HG02840 (cell line): Measurements from ENCODE around the gene DEDD2.
"Not testable (repeated sequence)": the region's sequence is repeated elsewhere in the genome, so short reads cannot be mapped to it uniquely, and the experiment has no call there.

Experiments
- ATAC-seq: cut with Tn5 transposase; IDR thresholded peaks from one replicate; pipeline ENCODE4 v1.9.1; 2021; ENCODE audit warnings: mild to moderate bottlenecking, moderate library complexity, moderate number of reproducible peaks; ENCODE audit not compliant: unreplicated experiment, low FRiP score

The DEDD2 gene, protein sequence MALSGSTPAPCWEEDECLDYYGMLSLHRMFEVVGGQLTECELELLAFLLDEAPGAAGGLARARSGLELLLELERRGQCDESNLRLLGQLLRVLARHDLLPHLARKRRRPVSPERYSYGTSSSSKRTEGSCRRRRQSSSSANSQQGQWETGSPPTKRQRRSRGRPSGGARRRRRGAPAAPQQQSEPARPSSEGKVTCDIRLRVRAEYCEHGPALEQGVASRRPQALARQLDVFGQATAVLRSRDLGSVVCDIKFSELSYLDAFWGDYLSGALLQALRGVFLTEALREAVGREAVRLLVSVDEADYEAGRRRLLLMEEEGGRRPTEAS

GRCh38 chr19:42217520-42218437, at the start of gene DEDD2:
Gene DEDD2, minus strand, starts transcription at chr19:42217677. Its CDS starts 670 bp downstream, at chr19:42217007.
- peak; percentile 77 for ATAC-seq

DNA sequence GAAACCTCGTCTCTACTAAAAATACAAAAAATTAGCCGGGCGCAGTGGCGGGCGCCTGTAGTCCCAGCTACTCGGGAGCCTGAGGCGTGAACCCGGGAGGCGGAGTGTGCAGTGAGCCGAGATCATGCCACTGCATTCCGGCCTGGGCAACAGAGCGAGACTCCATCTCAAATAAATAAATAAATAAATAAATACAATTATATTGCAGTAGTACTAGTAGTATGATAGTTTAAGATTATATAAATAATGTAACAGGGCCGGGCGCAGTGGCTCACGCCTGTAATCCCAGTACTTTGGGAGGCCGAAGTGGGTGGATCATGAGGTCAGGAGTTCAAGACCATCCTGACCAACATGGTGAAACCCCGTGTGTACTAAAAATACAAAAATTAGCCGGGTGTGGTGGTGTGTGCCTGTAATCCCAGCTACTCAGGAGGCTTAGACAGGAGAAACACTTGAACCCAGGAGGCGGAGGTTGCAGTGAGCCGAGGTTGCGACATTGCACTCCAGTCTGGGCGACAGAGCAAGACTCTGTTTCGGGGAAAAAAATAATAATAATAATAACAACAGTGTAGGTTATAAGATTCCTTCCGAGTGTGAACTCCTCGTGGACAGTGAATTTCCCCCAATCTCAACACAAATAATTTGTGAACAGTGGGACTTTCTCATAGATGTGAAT, 49.6 kb upstream of the DEDD2 start:
- ATAC-seq = not testable (repeated sequence)

DNA sequence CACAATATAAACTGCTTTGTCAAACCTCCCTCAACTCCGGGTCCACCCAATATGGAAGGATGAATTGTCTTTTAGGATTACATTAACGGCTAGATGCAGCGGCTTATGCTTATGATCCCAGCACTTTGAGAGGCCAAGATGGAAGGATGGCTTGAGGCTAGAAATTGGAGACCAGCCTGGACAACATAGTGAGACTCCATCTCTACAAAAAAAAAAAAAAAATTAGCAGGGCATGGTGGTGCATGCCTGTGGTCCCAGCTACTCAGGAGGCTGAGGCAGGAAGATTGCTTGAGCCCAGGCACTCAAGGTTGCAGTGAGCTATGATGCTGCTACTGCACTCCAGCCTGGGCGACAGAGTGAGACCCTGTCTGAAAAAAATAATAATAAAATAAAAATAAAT, 48.6 kb upstream of the DEDD2 start:
- ATAC-seq = not testable (repeated sequence)

- no peak for ATAC-seq
Observed at GRCh38 chr19:42261763-42262162, 44.3 kb upstream of the DEDD2 start.

DNA sequence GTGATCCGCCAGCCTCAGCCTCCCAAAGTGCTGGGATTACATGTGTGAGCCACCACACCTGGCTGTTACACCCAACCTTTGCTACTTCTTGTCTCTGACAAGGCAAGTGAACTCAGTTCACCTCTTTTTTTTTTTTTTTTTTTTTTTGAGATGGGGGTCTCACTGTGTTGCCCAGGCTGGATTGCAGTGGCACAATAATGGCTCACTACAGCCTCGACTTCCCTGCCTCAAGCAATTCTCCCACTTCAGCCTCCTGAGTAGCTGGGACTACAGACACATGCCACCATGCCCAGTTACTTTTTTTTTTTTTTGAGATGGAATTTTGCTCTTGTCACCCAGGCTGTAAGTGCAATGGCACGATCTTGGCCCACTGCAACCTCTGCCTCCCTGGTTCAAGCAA, 40.4 kb upstream of the DEDD2 start:
- not testable (repeated sequence) for ATAC-seq

GRCh38 chr19:42255766-42256745, 38.6 kb upstream of the DEDD2 start:
- ATAC-seq = no peak

- ATAC-seq = peak; percentile 55
Observed at GRCh38 chr19:42254850-42255765, 37.6 kb upstream of the DEDD2 start, which contains the start of gene ERF. Gene ERF, minus strand, starts transcription at chr19:42255128. Its CDS starts 129 bp downstream, at chr19:42254999.

DNA sequence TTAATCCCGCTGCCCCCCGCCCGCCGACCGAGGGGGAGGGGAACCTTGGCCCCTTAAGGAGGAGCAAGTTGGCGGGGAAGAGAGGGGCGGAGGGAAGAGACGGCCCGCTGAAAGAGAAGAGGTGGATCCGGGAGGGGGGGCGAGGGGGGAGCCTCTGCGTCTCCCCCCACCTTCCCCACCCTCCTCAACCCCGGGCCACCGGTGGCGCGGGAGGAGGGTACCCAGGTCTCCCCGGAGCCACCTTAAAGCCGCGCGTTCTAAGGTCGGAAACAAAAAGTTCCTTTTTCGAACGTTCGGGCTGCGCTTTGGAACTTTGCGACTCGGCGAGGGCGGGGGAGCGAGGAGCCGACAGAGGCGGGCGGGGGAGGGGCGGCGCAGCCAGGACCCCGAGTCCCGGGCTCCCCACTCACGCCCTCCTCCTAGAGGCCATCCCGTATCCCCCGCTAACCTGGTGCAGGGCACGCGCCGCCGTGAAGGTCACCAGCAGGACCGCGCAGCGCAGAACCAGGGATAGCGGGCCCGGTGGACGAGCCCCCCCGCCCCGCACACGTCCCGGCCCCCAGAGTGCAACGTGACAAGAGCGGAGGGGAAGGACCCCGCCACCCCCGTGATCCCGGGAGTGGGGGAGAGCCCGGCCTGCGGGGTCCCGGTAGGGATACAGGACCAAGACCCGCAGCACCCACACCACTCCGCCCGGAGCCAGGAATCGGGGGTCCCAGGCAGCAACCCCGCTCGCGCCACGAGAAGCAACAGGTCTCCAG, 36.8 kb upstream of the DEDD2 start:
- peak; percentile 32 for ATAC-seq

- ATAC-seq = peak; percentile 13
Observed at GRCh38 chr19:42253245-42254088, 36.0 kb upstream of the DEDD2 start.

DNA sequence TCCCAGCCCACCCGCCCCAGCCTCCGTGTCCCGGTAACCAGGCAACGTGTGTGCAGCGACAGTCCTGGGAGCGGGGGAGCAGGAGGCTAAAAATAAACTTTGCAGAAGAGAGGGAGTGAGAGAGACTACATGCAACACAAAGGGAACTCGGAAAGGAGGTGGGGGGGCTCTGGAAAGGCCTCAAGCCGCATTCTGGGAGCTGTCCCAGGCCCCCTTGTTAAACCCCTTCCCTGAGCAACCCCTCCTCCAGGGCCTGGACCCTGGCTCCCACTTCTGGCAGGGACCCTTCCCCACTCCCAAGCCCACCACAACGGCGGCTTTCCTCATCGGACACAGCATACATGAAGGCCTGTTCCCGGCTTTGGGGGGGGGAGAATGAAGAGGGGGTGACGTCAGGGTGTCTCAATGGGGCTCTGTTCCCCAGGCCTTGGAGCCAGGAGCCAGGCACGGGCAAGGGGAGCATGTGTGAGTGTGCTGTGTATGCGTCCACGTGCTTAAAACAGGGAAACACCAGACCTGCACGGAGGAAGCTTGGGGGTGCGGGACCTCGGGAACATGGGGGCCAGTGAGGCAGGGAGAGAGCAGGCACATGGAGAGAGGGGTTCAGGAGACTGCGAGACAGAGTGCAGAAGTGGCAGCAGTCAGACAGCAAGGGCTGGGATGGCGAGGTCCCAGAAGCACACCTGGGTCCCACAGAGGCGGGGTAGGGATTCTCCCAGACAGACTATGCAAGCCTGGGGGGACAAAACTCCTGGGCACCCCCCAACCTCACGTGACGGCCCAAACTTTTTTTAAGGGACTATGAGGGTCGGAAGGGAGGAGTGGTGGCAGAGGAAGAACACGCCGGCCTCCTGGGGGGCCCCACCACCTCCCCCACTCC, 35.1 kb upstream of the DEDD2 start:
- ATAC-seq = no peak

DNA sequence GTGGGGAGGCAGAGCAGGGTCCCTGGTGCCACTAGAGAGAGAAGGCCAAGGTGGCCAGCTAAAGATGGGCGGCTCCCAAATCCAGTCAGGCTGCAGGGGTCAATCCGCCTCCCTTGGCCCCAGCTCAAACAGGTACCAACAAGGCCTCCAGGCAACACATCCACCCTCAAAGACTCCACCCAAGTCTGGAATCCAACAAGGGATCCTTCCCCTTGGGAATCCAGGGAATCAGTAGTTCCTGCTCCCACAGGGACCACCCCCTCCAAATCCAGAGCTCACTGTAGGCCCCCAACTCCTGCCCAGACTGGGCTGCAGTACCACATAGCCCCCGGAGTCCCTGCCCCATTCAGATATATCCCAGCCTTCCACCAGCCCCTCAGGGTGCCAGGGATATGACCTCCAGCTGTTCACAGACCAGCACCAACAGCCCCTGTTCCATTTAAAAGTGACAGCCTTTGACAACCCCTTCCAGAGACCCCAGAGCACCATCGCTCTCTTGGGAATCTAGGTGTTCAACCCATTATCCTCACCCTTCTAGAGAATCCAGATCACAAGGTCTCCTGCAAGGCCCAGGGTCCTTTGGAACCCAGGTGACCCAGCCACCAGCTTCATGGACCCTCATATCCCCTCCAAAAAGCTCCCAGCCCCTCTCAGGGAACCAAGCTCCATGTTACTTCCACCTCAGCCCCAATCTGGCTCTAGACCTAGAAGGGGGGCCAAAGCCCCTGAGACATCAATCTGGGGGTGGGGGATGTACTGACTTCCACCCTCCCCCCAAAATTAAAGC, 34.3 kb upstream of the DEDD2 start:
- ATAC-seq = no peak

DNA sequence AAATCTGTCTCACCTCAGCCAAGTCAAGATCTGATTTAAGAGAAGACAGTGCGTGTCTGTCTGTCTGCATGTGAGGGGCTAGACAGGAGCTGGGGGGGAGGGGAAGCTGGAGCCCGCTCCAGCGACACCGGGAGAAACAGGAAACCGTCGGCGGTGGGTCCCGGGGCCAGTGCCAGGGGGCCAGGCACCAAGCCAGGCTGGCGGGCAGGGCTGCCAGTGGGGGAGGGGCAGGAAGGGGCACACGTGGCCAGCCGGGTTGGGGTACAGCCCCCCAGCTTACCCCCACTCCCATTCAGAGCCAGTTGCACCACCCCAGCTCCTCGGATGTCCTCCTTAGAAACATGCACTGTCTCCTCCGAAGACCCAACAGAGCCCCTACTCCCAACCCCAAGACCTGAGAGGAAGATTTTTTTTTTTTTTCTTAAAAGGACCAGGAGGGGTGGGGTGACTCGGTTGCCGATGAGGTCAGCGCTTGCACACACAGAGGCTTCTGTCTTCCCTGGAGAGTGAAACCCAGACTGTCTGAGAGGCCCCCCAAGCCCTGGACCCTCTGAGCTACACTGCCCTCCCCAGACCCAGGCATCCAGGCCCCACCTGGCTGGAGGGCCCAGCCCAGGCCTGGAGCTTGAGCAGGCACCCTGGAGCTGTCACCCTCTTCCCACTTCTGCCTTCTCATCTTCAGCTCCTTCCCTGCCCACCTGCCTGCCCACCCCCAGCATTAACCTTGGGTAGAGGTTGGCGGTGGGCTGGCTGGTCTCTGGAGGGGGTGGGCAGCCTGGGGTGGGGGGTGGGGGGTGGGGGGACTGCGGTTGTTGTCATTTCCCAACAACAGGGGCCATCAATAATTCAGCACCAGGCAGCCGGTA, 33.4 kb upstream of the DEDD2 start:
- no peak for ATAC-seq

DNA sequence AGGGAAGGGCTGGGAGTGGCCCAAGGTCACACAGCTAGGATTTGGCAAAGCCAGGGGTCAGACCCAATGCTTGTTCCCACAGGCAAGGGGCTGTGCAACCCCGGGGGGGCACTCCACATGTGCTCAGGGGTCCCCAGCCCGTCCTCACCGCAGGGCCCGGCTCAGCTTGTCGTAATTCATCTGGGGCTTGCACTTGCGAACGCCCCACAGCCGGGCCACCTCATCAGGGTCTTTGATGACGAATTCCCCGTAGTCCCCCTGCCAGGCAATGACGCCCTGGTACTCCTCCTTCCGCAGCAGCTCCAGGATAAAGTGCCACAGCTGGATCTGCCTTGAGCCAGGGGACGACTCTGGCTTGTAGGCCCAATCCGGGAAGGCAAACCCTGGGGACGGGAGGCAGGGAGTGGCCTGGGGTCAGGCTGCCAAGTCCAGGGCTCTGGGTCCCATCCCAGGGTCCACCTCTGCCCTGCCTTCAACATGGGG, 32.7 kb upstream of the DEDD2 start:
- no peak for ATAC-seq

GRCh38 chr19:42249769-42250168, 32.3 kb upstream of the DEDD2 start:
- ATAC-seq = no peak
